GM23248 (cell line): Measurements from ENCODE around the gene WASL.

ENCODE experiments used
- EZH2 ChIP-seq: fragments of 200-600 bp; sonication (generic); IDR thresholded peaks from 2 replicates; pipeline ENCODE4 v1.6.1; 2018; ENCODE audit warnings: antibody characterized with exemption, mild to moderate bottlenecking; ENCODE audit not compliant: insufficient read depth, poor library complexity, severe bottlenecking
- EZH2phosphoT487 ChIP-seq: fragments of 200-600 bp; sonication (generic); IDR thresholded peaks from 2 replicates; pipeline ENCODE4 v1.6.1; 2018; ENCODE audit warnings: antibody characterized with exemption, moderate library complexity, mild to moderate bottlenecking, low read depth; ENCODE audit not compliant: insufficient read depth

DNA sequence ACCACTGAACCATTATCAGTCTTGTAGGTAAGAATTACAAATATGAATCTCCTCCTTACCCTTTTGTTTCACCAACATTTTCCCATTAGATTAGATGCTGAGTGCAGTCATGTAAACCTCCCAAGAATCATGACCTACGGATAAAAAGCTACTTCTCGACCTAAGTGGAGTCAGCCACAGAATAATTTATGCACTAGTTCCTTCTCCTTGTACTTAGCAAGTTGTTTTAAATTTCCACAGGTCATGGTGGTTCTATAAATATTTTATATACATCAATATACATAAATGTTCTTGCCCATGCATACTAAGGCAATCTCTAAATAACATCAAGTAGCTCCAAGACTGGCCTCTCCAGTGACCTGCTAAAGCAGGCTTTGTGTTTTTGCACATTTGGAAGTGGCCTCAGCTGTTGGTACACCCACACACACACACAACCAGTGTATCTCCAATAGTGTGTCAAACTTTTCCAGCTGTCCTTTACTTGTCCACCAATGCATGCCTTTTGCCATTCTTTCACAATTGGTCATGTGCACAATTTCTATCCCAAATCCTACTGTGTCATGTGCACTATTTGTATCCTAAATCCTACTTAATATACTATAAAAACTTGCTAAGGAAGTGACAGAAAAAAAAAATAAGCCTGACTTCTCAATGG lies 71.6 kb downstream of the WASL start:
- TF ChIP-seq EZH2 (no peak), EZH2phosphoT487 (no peak)
